HG03280 (cell line): ENCODE results near the gene IFIT1.
"Not testable (repeated sequence)": the region's sequence is repeated elsewhere in the genome, so short reads cannot be mapped to it uniquely, and the experiment has no call there.

Experiments used
- ATAC-seq: cut with Tn5 transposase; IDR thresholded peaks from one replicate; pipeline ENCODE4 v1.9.1; 2021; ENCODE audit warnings: mild to moderate bottlenecking, moderate library complexity; ENCODE audit not compliant: unreplicated experiment

IFIT1 gene

DNA sequence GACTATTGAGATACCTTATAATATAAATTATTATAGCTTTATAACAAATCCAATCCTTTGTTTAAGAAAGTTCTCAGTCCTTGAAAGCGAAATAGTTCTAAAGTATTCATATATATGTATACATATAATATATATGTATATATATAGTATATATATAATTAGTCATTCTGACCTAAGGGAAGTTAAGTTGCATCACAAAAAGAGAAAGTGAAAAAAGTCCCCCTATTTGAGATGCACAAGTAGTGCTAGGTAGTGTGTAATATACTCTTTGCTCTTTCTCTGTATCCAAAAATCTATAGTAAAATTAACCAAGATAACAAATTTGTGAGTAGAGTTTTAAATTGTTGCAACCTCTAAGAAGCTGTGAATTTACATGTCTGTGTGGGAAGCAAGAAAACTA lies 27.9 kb upstream of the IFIT1 start:
- ATAC-seq, result no peak

DNA sequence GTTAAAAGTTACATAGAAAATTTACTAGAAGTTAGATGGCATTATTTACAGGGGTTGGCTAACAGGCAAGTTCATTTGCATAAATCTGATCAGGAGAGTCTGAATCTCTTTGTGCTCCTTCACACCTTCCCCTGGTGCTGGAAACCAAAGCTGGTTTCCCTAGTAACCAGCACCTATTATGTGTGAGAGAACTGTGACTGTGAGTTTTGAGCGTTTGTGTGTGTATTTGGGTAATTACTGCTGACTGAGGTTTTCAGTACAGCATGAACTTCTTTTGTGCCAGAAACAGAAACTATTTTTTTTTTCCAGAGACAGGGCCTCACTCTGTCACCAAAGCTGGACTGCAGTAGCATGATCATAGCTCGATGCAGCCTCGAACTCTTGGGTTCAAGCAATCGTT lies 24.9 kb upstream of the IFIT1 start:
- peak; percentile 81 for ATAC-seq

DNA sequence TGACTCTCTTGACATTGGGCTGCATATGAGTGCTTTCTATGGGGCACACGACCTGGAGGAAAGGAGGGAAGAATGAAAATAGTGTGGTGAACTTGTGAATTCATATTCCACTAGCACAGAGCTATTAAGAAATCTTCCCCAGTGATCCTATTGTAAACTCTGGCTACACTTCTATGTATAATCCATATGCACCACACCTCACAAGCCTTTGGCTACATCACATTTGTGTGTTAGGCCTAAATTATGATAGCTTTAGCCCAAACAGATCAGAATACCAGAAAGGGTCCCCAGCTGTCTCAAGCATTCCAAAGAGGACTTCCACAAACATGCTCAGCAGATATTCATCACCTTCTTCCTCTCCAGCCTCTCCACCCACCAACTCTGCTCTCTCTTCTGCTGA lies 24.3 kb upstream of the IFIT1 start:
- no peak for ATAC-seq

DNA sequence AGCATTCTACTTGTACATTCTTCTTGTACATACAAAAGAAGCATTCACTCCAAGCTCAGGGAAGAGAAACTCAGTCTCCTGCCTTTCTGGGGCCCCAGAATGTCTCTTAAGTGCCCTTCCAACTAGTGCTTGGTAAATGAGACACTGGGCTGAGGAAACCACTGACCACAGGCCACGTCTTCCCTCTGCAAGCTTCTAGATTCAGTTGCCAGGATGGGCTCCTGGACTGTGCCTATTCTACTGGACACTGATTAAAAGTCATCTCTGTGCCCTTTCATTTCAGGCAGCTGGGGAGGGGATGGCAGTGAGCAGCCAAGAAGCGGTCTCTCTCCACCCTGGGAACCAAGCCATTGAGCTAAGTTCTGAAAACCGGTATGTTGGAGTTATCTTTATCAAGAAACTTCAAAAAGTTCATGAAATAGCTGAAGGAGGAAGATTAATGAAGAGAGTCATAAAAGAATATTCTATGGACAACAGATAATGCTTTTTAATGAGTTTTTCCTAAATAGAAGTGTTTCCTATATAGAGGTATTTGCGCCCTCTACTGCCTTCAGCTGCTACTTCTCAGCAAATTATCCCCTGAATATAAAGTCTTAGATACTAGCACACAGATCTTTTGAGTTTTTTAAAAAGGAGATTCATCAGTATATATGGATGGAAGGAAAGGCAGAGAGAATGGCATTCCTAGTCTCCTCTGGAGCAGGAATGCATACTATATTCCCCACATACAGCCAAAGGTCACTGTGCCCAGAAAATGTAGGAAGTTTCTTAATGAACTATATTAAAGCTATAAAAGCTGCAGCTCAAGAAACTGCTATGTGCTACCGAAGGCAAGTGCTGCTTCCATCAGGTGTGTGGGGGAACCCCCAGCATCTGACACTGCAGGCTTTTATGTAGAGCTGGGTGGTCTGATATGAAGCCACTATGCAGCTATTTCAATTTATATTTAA lies 23.0 kb upstream of the IFIT1 start:
- no peak for ATAC-seq

DNA sequence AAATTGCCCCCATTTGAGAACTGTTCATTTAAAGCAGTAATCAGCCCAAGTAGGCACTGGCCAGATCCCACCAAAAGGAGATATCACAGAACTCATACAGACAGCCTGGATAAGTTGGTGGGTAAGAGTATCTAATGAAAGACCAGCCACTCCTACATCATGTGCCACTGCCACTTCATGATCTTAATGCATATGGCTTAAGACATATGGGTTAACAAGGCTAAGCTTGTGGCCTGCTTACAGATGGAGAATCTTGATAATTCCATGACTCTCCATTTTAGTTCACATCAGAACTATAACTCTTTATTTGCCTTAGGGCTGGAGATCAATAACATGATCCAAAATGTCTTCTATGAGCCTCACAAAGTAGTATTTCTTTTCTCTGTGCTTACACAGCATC lies 21.3 kb upstream of the IFIT1 start:
- no peak for ATAC-seq

DNA sequence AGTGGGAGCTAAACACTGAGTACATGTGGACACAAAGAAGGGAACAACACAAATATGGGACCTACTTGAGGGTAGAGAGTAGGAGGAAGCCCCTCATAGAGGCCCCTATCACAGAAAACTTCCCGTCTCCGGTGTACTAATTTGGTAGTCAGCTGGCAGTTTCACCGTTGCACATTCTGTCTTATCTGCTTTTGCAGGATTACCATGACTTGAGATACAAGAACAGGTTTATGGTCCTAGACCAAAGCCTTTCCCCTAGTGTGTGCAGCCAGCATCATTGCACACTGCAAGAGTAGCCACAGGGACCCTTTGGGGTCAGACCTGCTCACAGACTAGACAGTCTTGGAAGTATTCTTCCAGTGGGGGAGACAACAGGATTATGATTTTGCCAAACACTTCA lies 20.4 kb upstream of the IFIT1 start:
- ATAC-seq, result no peak

DNA sequence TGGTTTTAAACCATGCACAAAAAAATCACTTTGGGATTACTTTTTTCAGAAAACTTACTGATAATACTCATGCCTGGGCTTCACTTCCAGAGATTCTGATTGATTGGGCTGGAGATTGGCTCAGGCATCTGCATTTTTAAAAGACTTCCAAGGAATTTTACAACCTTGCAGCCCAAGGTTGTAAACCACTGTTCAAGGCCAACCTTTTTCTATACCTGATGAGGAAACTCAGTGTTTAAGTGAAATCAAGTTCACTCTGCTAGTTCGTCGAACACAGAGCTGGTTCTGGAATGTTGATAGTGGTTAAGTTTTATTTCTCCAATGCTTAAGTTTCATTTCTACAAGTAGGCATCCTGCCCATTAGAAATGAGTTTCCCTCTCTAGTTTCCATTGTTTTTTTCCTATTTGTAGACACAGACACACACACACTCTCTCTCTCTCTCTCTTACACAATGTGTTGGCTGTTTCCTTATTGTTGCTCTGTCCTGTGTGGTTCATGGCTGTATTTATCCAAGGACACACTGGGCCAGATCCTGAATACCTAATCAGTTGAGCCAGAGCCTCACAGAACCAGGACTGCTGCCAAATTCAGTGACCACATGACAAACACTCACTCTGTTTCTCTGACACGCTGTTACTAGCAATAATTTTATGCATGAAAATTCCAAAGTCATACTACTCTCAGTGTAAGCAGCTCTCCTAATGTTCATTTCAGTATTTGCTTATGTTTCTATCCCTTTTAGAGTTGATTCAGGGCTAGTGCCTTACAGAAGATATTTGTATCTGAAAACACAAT lies 18.3 kb upstream of the IFIT1 start:
- no peak for ATAC-seq

DNA sequence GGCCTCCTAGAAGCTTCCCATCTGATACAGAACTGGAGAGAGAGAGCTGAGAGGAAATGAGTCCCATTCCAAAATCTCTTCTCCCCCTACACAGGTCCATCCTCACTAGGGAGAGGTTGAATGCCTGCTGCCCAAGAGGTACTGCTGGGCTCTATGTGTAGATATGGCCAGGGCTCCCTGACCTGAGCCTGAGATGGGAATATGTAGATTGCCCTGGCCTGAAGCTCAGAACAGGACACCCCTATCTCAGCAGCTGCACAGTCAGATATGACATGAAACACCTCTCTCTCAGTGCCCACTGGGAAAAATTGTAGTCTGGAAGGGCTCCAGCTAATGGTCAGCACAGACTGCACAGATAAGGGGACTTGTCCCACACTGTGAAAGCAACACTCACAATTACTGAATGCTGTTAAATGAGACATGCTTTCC lies 17.7 kb upstream of the IFIT1 start:
- ATAC-seq, result no peak

DNA sequence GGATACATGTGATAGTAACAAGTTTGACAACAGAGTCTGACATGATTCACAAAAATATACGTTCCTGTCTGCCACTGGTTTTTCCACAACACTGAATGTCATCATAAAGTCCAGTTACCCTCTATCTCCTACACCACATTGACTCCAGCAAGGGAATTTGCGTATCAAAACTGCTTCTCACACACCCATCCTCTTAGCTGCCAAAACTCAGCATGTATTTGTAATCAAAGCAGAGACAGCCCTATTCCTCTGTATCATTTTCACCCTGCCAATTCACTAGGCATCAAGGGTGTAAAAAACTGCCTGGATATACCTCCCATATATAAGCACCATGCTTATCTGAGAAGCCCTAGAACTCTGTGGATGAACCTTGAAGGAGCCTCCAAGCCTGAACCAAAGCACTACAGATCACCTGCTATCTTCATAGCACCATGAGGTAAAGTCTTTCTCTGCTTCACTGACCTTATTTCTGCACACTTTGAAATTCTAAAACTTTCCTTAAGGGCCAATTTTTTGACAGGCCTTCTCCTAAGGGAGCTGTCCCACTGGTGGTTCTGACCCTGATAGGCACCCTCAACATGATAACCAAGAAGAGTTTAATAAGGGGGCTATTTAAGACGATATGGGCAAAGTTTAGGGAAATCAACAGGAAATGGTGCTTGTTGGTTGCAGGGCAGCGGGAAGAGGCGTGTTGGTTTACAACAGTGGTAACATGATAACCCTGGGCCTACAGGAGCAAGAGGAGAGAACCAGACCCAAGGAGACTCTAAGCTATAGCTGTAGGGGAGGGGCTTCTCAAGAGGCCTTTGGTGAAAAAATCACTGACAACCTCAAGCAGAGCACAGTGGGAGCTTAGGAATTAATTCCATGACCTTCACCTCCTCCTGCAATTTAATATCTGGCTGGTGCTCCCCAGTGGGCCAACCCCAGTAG lies 14.5 kb upstream of the IFIT1 start, which contains the start of gene IFIT1B:
IFIT1B (plus strand) TSS at position 352 of the 933 bp plus-strand sequence; CDS start at position 432, 80 bp downstream.
- ATAC-seq, result no peak

DNA sequence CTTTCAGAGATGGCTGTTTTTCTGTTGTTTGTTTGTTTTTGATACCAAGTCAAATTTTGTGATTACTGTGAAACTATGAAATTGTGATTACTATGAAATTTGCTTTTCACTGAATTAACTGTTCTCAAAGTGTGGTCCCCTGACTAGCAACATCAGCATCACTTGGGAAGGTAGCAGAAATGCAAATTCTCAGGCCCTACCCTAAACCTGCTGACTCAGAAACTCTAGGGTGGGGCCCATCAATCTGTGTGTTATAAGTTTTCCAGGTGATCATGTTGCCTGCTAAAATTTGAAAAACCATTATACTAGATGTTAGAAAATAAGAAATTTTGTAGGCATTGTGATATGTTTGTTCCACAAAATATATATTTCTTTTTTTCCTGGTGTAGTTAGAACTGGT lies 13.3 kb upstream of the IFIT1 start:
- ATAC-seq, result no peak

DNA sequence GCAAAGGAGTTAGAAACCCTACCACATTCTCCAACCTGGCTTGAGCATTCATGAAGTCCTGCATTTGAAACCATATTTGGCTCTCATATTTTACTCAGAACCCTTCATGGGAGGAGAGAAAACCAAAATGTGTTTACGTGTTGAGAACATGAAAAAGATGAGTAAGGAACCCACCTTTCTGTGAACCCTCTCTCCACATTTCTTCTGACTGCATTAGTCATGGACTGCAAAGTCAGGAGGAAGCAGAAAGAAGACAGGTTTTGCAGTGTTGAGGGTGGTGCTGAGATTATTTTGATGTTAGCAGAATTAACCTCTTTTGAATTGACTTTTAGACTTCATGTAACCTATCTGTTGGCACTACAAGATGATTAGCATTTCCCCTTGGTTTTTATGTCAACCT lies 9.7 kb upstream of the IFIT1 start:
- ATAC-seq, result no peak

DNA sequence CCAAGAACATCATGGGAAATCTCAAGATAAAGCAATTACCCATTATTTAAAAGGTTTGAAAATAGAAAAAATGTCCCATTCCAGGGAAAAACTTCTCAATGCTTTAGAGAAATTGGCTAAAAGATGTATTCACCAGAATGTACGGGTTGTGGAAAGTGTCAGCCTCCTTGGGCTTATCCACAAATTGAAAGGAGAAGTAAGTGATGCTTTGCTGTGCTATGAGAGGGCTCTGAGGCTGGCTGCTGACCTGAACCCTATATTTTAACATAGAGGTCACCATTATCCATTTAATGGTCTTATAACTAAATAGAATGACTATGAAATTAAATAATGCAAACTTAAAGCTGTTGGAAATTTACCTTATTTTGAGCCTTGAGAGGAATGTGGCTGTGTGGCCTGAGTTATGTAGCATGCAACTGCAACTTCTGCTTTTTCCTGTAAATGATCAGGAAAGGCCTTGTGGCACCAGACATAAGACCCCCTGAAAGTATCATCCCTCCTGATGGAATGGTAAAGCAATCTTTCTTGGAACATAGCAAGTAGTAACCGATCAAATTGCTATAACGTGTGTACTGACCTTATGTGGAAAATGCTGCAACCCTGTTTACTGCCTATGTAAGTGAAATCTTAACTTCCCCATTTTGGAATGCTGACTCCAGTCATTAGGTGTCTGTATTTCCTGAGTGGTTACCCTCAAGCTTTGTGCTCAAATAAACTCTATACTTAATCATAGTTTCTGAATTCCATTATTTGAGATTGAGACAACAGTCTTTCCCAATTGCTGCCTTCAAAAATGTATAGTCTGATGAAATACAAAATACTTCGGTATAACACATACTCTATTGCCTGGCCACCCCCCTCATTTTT lies 7.7 kb upstream of the IFIT1 start:
- no peak for ATAC-seq

DNA sequence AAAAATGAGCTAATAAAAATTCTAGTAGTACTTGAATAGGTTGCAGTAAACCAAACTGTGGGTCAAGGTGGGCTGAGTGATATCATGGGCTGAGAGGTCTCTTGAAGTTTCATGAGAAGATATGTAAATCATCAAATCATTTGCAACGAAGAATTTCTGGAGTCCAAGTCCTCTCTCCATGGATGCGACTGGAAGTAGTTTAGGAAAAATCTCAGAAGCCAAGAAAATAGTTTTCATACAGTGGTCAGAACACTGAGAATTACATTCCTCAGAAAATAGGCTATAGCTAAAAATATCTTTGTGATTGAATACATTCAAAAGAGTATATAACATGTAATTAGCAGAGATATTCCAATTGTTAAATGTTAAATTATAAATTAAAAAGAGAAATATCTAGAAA lies 3.6 kb upstream of the IFIT1 start:
- no peak for ATAC-seq

DNA sequence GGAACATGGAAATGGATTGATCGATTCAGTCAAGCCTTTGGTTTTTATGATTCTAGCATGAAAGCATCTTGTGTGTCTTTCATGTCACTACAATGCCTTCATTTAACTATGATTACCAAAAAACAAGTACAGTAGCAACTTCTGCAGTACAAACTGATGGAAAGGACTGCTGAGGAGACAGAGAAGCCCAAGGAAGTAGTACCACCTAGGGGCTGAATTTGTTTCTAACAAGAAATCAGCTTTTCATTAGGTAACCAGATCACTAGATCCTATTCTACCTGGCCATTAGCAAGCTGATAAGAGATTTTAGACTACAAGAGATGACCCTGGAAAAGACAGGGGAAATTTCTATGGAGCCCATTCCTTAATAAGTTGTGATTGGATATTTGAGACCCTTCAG lies 3.2 kb upstream of the IFIT1 start:
- no peak for ATAC-seq

DNA sequence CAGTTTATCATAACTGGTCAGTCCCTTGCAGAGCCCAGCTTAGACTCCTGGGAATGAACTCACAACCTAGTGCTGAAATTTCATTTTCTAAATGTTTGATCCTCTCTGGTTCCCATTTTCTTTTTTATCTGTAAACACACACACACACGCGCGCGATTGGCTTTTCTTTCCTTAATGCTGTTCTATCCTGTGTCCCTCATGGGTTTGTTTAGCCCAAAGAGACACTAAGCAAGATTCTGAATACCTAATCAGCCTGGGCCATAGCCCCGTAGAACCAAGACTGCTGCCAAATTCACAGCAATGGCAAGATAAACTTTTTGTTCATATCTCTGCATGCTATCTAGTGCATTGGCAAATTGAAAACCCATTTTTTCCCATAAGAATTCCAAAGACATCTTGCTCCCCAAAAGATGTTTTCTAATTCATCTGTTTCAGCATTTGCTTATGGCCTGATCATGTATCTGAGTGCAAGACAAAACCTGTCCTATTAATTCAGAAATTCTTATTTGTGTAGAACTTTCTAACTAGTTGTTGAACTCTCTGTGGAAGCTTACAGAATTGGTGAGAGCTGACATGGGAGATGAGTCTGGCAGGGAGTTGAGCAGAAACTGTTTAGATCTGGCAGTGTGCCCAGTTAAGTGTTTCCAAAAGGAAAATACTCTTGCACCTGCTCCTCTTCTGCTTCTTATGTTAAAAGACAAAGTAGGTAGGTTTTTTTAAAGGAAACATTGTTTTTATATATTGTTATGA lies 1.8 kb upstream of the IFIT1 start:
- ATAC-seq, result no peak

DNA sequence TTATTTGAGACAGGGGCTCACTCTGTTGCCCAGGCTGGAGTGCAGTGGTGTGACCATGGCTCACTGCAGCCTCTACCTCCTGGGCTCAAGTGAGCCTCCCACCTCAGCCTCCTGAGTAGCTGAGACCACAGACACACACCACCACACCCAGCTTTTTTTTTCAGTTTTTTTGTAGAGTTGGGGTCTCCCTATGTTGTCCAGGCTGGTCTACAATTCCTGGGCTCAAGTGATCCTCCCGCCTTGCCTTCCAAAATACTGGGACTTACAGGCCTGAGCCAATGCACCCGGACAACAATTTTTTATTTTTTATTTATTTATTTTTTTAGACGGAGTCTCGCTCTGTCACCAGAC lies 1.2 kb upstream of the IFIT1 start:
- not testable (repeated sequence) for ATAC-seq

DNA sequence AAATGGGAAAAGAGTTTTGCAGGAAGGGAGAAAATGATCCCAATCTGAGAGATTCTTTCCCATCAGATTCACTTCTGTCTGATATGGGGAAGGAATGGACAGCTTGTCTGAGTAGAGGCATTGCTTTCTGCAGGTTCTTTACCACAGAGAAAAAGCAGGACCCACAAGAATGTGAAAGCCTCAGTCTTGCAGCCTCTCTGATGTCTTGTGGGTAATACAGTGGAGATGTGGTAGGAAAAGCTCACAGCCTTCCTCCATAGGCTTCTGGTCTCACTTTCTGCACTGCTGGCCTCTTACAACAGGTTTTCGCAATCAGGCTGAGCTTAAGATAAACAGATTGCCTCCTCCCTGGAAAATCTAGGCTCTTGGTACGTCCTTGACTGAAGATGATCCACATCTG lies 551 bp downstream of the IFIT1 start:
- peak; percentile 35 for ATAC-seq

DNA sequence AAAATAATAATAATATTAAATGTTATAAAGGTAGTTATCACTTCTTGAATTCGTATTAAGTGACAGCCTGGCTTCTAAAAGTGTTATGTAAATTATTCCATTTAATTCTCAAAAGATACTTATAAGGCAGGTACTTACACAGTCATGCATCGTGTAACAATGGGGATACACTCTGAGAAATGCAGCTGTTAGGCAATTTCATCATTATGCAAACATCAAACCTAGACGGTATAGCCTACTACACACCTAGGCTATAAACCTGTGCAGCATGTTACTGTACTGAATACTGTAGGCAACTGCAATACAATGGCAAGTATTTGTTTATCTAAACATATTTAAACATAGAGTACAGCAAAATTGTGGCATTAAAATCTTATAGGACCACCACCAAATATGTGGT lies 1.5 kb downstream of the IFIT1 start:
- no peak for ATAC-seq

DNA sequence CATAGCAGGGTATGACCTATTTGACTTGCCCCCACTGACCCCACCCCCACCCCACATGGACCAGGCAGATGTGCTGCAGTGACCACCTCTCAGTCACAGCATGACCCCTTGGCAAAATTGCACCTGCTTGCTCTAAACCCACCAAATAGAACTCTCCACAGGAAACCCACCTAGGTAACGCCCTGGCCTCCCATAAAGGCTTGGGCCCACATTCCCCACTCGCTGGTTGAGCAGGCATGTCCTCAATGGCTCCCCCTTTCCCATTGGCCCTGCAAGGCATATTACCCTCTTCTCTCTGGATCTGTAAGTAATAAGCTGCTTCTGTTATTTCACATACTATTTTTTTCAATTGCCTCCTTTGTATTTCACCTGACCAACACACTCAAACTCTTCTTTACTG lies 2.7 kb downstream of the IFIT1 start:
- no peak for ATAC-seq
